Adrenal gland (tissue), 5 donors: ENCODE measurements around the gene DOCK1.

Experiments
- CTCF ChIP-seq, 6 experiments: fragments of 450-650 bp in 4 of 6; fragments of 200-600 bp in 2 of 6; sonication (generic) in 1 of 6; IDR thresholded peaks; 1 replicate in 5 of 6; 2 replicates in 1 of 6; pipeline versions ENCODE4 v1.5.1 to v1.8.0; 2016 to 2021; ENCODE audit warnings: antibody characterized with exemption in 6 of 6, mild to moderate bottlenecking in 2 of 6, moderate library complexity in 1 of 6
- POLR2A ChIP-seq, 2 donors: fragments of 450-650 bp; IDR thresholded peaks; one replicate each; pipeline ENCODE4 v1.6.1; 2017; ENCODE audit warnings: antibody characterized with exemption in 2 of 2, mild to moderate bottlenecking in 2 of 2, moderate library complexity in 1 of 2
- donor health status: DM: no; HTN: no; CAD: no.

GRCh38 chr10:126997801-126998590, 92.8 kb downstream of the DOCK1 start:
- TF ChIP-seq POLR2A (IDR thresholded peaks at IDR 0.05), result no peak
- no peak for TF ChIP-seq CTCF (IDR thresholded peaks at IDR 0.05)
